ENCODE data around the gene PLA2G5. TPM values are rescaled to one million over a fixed set of nuclear protein-coding genes. Genes with fewer than 3 reads are reported as not detected.
A peak's percentile ranks its signal among the peaks of the same experiment; 100 is the strongest.

Gene PLA2G5
- total RNA-seq, 3 donors from 2014 or later, result 0.78 to 16.2 (median 0.94) TPM

GRCh38 chr1:20031836-20032235 lies 38.2 kb upstream of the PLA2G5 start:
- Histone ChIP-seq H3K9me3 (peaks cover 4% of the 10 kb centered on the region), H3K36me3 (ENCODE audit: low read depth) (no peaks in the 10 kb centered on the region), H3K4me3 (no peak overlapping the region), H3K4me1 (ENCODE audit: low read depth) (no peaks in the 10 kb centered on the region)
- no peak for DNase-seq
- ATAC-seq, result no peak
- TF ChIP-seq CTCF (IDR thresholded peaks at IDR 0.05), result no peak
- intact Hi-C loops (cut with DNase I, micrococcal nuclease), result no loop called here

GRCh38 chr1:20032425-20032824 lies 37.6 kb upstream of the PLA2G5 start:
- no peak overlapping the region for H3K4me3 ChIP-seq
- peak; percentile 81 for ATAC-seq
- no peak for TF ChIP-seq CTCF (IDR thresholded peaks at IDR 0.05)
- intact Hi-C loops (cut with DNase I, micrococcal nuclease), result no loop called here
- no peaks in the 10 kb centered on the region for H3K36me3 ChIP-seq (ENCODE audit: low read depth)
- peaks cover 4% of the 10 kb centered on the region for H3K9me3 ChIP-seq
- peak in 1 of 3 donors; percentile 10 for DNase-seq
- no peaks in the 10 kb centered on the region for H3K4me1 ChIP-seq (ENCODE audit: low read depth)

- Histone ChIP-seq H3K9me3 (peaks cover 4% of the 10 kb centered on the region), H3K36me3 (ENCODE audit: low read depth) (no peaks in the 10 kb centered on the region), H3K4me3 (no peak overlapping the region), H3K4me1 (ENCODE audit: low read depth) (no peaks in the 10 kb centered on the region)
- intact Hi-C loops (cut with DNase I, micrococcal nuclease), result no loop called here
- DNase-seq, result no peak
- no peak for TF ChIP-seq CTCF (IDR thresholded peaks at IDR 0.05)
- ATAC-seq, result no peak
These were observed 36.6 kb upstream of the PLA2G5 start for GRCh38 chr1:20033420-20033819.

GRCh38 chr1:20035114-20035513 lies 34.9 kb upstream of the PLA2G5 start:
- H3K9me3 ChIP-seq, result peaks cover 4% of the 10 kb centered on the region
- DNase-seq (no peak), ATAC-seq (no peak)
- no peak overlapping the region for H3K4me3 ChIP-seq
- intact Hi-C loops (cut with DNase I, micrococcal nuclease), result no loop called here
- no peaks in the 10 kb centered on the region for H3K36me3 ChIP-seq (ENCODE audit: low read depth)
- no peak for TF ChIP-seq CTCF (IDR thresholded peaks at IDR 0.05)
- H3K4me1 ChIP-seq (ENCODE audit: low read depth), result no peaks in the 10 kb centered on the region

- Histone ChIP-seq H3K4me1 (ENCODE audit: low read depth) (no peaks in the 10 kb centered on the region), H3K36me3 (ENCODE audit: low read depth) (no peaks in the 10 kb centered on the region), H3K9me3 (peaks cover 4% of the 10 kb centered on the region), H3K4me3 (no peak overlapping the region)
- ATAC-seq (no peak), DNase-seq (no peak)
- TF ChIP-seq CTCF (IDR thresholded peaks at IDR 0.05), result no peak
- intact Hi-C loops (cut with DNase I, micrococcal nuclease), result no loop called here
These were observed 32.1 kb upstream of the PLA2G5 start for GRCh38 chr1:20037877-20038276.

- DNase-seq (no peak), ATAC-seq (no peak)
- intact Hi-C loops (cut with DNase I, micrococcal nuclease), result no loop called here
- H3K4me3 ChIP-seq, result no peak overlapping the region
- no peaks in the 10 kb centered on the region for H3K36me3 ChIP-seq (ENCODE audit: low read depth)
- H3K4me1 ChIP-seq (ENCODE audit: low read depth), result no peaks in the 10 kb centered on the region
- no peak for TF ChIP-seq CTCF (IDR thresholded peaks at IDR 0.05)
- peaks cover 17% of the 10 kb centered on the region for H3K9me3 ChIP-seq
These were observed 22.9 kb upstream of the PLA2G5 start for GRCh38 chr1:20047096-20047495.
